Stimulated activated effector memory CD8-positive, alpha-beta T cell treated with anti-CD3 and anti-CD28 coated beads, Interleukin-12 subunit alpha, Interleukin-12 subunit beta, amount 100 ng/mL, for 72 hours (primary cell): ENCODE measurements around the gene P2RY10.
A peak's percentile ranks its signal among the peaks of the same experiment; 100 is the strongest.

Experiments used
- ATAC-seq: fragments of 150-1000 bp; cut with Tn5 transposase; 2 replicates; pipeline ENCODE4 v1.10.0; 2021
- DNase-seq, 2 donors: peaks; one replicate each; pipeline ENCODE4 v3.0.0; 2021 to 2022; ENCODE audit warnings: low spot score in 2 of 2
- H3K27ac Mint-ChIP-seq: one replicate; pipeline ENCODE4 v1.8.0; 2022; ENCODE audit warnings: mild to moderate bottlenecking, mixed read lengths
- H3K36me3 Mint-ChIP-seq: one replicate; pipeline ENCODE4 v1.8.0; 2022; ENCODE audit warnings: mild to moderate bottlenecking, mixed read lengths
- H3K4me1 Mint-ChIP-seq: one replicate; pipeline ENCODE4 v1.8.0; 2022; ENCODE audit warnings: mixed read lengths
- H3K4me3 Mint-ChIP-seq: one replicate; pipeline ENCODE4 v1.8.0; 2022; ENCODE audit warnings: mild to moderate bottlenecking, mixed read lengths
- H3K9me3 Mint-ChIP-seq: one replicate; pipeline ENCODE4 v1.8.0; 2022; ENCODE audit warnings: mixed read lengths

P2RY10 gene, protein sequence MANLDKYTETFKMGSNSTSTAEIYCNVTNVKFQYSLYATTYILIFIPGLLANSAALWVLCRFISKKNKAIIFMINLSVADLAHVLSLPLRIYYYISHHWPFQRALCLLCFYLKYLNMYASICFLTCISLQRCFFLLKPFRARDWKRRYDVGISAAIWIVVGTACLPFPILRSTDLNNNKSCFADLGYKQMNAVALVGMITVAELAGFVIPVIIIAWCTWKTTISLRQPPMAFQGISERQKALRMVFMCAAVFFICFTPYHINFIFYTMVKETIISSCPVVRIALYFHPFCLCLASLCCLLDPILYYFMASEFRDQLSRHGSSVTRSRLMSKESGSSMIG

DNA sequence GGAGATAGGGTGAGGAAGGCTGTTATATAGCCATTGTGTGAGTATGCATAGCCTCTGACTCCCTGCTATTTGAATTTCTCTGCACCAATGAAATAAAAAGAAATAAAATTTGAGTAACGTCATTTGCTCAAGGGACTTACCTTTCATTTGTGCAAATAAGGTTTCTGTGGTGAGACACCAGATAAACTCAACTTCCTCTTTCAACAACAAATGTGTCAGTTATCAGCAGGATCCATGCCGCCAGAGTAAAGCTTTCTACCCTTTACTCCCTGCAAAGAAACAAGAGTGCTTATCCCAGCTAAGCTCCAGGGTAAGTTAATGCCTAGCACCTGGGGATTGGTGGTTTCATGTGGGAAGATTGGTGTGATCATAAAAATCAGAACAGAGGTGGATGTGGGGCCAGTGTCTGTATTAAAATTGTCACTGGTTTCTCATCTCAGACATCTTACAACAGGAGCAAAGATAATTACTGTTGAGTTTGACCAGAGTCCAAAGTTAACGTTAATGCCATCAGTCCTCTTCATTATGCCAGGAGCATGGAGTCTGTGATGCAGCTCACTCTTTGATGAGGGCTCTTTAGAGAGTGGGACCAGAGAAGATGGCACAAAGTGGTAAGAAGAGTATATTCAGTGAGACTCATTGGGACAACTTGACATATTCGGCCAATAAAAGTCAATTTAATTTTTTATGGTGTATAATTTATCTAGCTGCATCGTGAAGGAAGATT is at the start of gene P2RY10:
TSS of gene P2RY10 (plus strand) at position 206 of the 727 bp plus-strand sequence. CDS start 15,130 bp downstream, outside the sequence.
- Mint-ChIP-seq H3K36me3 (peaks cover 22% of the 10 kb centered on the region), H3K4me3 (peak within 1 kb of the TSS; percentile 78), H3K9me3 (no peaks in the 10 kb centered on the region), H3K27ac (peak within 1 kb of the TSS; percentile 92), H3K4me1 (peaks cover 46% of the 10 kb centered on the region)
- DNase-seq = no peak
- ATAC-seq = peak; percentile 80

DNA sequence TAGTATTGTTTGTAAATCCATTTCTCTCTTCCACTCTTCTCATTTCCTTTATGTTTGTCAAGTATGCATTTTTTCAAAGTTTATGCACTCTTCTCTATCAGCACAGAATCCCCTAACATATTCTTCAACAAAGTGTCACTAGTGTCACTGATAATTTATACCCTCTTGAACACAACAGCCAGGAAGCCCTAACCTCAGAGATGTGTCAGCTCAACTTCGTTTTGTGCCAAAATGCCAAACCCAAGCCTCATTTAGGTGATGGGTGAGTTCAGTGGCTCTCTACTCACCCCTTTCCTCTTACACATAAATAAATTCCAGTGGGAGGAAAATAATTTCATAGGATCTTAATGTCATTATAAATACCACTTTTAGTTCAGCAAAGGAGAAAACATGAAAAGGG is 22.4 kb upstream of the P2RY10 start:
- peaks cover 6% of the 10 kb centered on the region for H3K4me1 Mint-ChIP-seq
- no peak overlapping the region for H3K27ac Mint-ChIP-seq
- ATAC-seq (no peak), DNase-seq (no peak)
- no peaks in the 10 kb centered on the region for H3K36me3 Mint-ChIP-seq
- H3K4me3 Mint-ChIP-seq = no peak overlapping the region
- peaks cover 4% of the 10 kb centered on the region for H3K9me3 Mint-ChIP-seq

DNA sequence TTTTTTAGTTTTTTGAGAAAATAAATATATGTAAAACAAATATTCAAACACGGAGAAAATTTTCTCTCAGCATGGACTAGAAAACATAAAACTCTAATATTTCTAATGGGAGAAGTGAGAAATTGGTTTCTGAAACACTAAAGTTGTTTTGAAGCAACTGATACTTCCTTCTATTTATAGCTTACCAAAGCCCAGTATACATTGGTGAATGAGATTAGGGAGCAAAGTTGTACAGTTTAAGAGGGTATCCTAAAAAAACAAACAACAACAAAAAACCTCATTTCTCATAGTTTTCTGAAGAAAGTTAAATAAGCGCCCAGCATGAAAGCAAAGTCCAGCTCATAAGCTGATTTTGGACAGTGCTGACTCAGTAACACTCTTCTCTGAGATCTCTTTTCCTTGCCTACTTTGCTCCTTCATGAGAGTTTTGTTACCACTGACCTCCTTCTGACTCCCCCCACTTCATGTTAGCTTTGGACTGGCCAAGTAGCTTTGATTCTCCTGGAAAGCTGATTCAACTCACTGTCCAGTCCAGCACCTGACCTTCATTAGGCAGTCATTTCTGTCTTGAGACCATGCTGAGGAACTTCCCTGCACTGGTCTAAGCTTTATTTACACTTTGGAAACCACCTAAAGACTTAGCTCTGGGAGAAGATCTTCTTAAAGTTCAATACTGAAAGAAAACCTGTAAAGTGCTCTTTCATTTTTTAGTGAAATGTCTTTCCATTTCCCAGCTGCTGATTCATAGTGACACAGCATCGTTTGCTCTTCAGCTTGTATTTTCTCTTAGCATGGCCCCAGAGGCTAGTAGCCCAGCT is 21.8 kb upstream of the P2RY10 start:
- H3K9me3 Mint-ChIP-seq = peaks cover 4% of the 10 kb centered on the region
- H3K36me3 Mint-ChIP-seq = no peaks in the 10 kb centered on the region
- H3K4me3 Mint-ChIP-seq = peak overlapping the region; percentile 34
- DNase-seq (no peak), ATAC-seq (peak; percentile 68)
- peaks cover 6% of the 10 kb centered on the region for H3K4me1 Mint-ChIP-seq
- peak overlapping the region; percentile 91 for H3K27ac Mint-ChIP-seq

- Mint-ChIP-seq H3K36me3 (no peaks in the 10 kb centered on the region), H3K27ac (no peak overlapping the region), H3K4me1 (no peaks in the 10 kb centered on the region), H3K9me3 (no peaks in the 10 kb centered on the region), H3K4me3 (no peak overlapping the region)
- ATAC-seq = no peak
- no peak for DNase-seq
These were observed 13.4 kb upstream of the P2RY10 start for GRCh38 chrX:78931814-78932213.

- no peak for ATAC-seq
- no peaks in the 10 kb centered on the region for H3K9me3 Mint-ChIP-seq
- DNase-seq = no peak
- H3K4me3 Mint-ChIP-seq = no peak overlapping the region
- no peak overlapping the region for H3K27ac Mint-ChIP-seq
- no peaks in the 10 kb centered on the region for H3K4me1 Mint-ChIP-seq
- no peaks in the 10 kb centered on the region for H3K36me3 Mint-ChIP-seq
These were observed 10.3 kb upstream of the P2RY10 start for GRCh38 chrX:78934866-78935265.

- ATAC-seq = peak; percentile 39
- no peak for DNase-seq
- H3K4me1 Mint-ChIP-seq = peaks cover 36% of the 10 kb centered on the region
- peaks cover 22% of the 10 kb centered on the region for H3K36me3 Mint-ChIP-seq
- peak overlapping the region; percentile 92 for H3K27ac Mint-ChIP-seq
- no peaks in the 10 kb centered on the region for H3K9me3 Mint-ChIP-seq
- peak overlapping the region; percentile 78 for H3K4me3 Mint-ChIP-seq
These were observed 840 bp upstream of the P2RY10 start for GRCh38 chrX:78944351-78944750.

DNA sequence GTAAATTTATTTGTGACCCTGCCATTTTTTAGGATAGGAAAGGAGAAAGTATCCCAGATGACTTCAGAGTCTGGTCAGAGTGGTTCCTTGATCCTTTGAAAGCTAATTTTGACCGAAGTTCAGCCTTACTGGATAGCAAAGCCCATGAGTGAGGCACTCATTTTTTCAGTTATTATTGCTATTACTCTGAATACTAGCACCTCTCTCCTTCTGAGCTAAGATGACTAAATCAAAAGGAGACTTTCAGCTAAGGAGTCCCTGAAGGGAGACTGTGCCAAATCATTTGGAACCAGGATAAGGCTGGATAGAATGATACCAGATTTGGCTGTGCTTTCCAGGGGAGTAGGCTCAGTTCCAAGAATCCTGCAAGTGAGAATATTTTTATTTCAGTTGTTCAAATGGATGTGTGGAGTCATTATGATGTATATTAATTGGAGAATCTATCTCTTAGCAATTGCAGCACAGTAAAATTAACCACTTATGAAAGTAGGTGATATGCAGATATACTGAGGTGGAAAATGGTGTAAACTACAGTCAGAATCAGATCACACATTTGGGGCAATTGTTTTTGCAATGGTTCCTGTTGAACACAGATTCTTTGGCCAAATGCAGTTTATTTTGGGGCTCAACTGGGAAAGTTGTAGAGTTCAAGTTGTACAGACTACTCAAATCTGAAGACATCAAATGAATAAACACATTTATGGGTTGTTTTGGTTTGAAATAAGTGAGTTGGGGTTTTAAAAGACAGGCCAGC is 1.2 kb downstream of the P2RY10 start:
- DNase-seq (no peak), ATAC-seq (peak; percentile 86)
- Mint-ChIP-seq H3K4me3 (peak overlapping the region; percentile 78), H3K9me3 (no peaks in the 10 kb centered on the region), H3K27ac (peak overlapping the region; percentile 92), H3K36me3 (peaks cover 22% of the 10 kb centered on the region), H3K4me1 (peaks cover 47% of the 10 kb centered on the region)

DNA sequence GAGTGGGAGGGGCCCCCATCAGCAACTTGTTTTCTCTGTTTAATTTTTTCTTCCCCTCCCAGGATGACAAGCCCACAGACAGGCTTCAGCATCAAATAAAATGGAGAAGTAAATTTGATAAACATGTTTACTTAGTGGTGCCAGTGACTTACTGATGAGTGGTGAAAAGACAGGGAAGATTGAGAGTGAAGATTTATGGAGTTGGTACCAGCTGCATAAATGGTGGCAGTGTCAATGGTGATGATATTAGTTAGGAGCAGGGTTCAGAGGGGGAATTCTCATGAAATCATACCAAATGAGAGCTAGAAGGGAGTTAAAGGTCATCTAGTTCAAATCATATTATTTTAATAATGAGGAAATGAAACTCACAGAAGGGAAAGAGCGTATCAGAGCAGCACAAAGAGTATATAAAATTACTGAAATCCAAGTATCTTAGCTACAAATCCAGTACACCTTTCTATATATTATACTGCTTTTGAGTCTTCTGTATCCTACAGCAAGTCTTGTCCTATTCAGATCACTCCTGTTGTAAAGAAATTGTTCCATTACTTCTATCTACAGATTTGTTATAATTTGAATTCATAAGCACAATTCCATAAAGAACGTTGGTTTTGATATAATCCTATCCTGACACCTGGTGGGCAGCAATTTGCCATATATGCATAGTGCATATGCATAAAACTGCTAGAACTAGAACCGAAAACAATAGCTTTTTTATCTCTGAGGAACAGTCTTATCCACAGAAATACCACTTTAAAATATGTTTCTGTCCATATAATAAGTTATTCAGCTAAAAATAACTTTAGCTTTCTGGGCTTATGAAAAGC is 5.0 kb downstream of the P2RY10 start:
- ATAC-seq (no peak), DNase-seq (no peak)
- H3K4me1 Mint-ChIP-seq = peaks cover 53% of the 10 kb centered on the region

GRCh38 chrX:78957049-78957767 is 12.0 kb downstream of the P2RY10 start:
- Mint-ChIP-seq H3K27ac (peak overlapping the region; percentile 85), H3K9me3 (no peaks in the 10 kb centered on the region), H3K36me3 (peaks cover 42% of the 10 kb centered on the region), H3K4me1 (peaks cover 38% of the 10 kb centered on the region), H3K4me3 (peak overlapping the region; percentile 32)
- no peak for DNase-seq
- ATAC-seq = no peak

More for the DNA sequence above, 5.0 kb downstream of the P2RY10 start:
- H3K9me3 Mint-ChIP-seq = no peaks in the 10 kb centered on the region
- peaks cover 56% of the 10 kb centered on the region for H3K36me3 Mint-ChIP-seq
- peak overlapping the region; percentile 63 for H3K27ac Mint-ChIP-seq
- H3K4me3 Mint-ChIP-seq = peak overlapping the region; percentile 78

- peaks cover 39% of the 10 kb centered on the region for H3K36me3 Mint-ChIP-seq
- peak overlapping the region; percentile 32 for H3K4me3 Mint-ChIP-seq
- peaks cover 33% of the 10 kb centered on the region for H3K4me1 Mint-ChIP-seq
These were observed 12.6 kb downstream of the P2RY10 start for GRCh38 chrX:78957768-78958130.

DNA sequence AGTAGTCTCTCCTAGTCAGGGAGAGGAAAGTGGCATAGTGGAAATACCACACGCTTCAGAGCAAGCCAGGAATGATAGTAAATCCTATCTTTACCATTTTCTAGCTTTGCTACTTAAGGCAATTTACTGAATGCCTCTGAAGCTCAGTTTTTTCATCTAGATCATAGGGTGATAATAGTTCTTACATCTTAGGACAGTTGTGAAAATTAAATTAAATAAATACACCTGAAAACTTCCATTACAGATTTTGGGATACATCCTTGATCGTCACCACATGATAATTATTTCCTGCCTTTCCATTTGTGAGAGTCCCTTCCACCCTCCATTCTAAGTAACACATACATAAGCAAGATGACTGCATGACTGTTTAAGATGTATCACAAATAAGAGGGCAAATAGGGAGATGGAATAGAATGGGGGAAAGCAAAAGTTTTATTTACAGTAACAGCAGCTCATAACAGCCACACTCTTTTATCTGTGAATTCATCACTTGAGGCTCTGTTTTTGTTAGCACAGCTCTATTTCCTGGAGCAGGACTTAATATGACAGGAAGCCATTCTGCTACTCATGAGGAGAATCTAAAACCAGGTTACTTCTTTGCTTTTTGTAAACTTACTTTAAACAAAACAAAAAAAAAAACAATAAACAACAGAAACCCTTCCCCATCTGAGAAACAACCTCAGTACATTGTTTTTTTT is 13.4 kb downstream of the P2RY10 start:
- peak overlapping the region; percentile 85 for H3K27ac Mint-ChIP-seq
- no peak for DNase-seq
- no peak for ATAC-seq
- peaks cover 26% of the 10 kb centered on the region for H3K4me1 Mint-ChIP-seq
- peaks cover 39% of the 10 kb centered on the region for H3K36me3 Mint-ChIP-seq
- no peaks in the 10 kb centered on the region for H3K9me3 Mint-ChIP-seq
- H3K4me3 Mint-ChIP-seq = peak overlapping the region; percentile 32

More at GRCh38 chrX:78957768-78958130, 12.6 kb downstream of the P2RY10 start:
- H3K9me3 Mint-ChIP-seq = no peaks in the 10 kb centered on the region
- peak overlapping the region; percentile 85 for H3K27ac Mint-ChIP-seq
- ATAC-seq (no peak), DNase-seq (no peak)

- Mint-ChIP-seq H3K4me1 (peaks cover 31% of the 10 kb centered on the region), H3K36me3 (peaks cover 21% of the 10 kb centered on the region), H3K9me3 (no peaks in the 10 kb centered on the region), H3K4me3 (no peak overlapping the region), H3K27ac (no peak overlapping the region)
- DNase-seq (no peak), ATAC-seq (no peak)
These were observed 15.7 kb downstream of the P2RY10 start for GRCh38 chrX:78960888-78961287.

DNA sequence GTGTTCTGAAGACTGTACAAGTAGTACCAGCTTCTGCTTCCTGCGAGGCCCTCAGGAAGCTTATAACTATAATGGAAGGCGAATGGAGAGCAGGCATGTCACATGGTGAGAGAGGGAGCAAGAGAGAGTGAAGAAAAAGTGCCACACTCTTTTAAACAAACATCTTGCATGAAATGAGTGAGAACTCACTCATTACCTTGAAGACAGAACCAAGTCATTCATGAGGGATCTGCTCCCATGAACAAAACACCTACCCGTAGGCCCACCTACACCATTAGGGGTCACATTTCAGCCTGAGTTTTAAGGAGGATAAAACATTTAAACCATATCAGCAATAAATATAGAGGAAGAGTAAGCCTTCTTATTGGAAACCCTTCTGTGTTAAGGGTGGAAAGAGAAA is 19.4 kb downstream of the P2RY10 start:
- DNase-seq (no peak), ATAC-seq (no peak)
- Mint-ChIP-seq H3K36me3 (peaks cover 21% of the 10 kb centered on the region), H3K27ac (peak overlapping the region; percentile 93), H3K4me1 (peaks cover 10% of the 10 kb centered on the region), H3K9me3 (peaks cover 4% of the 10 kb centered on the region), H3K4me3 (no peak overlapping the region)
